Stimulated activated CD8-positive, alpha-beta memory T cell treated with anti-CD3 and anti-CD28 coated beads, Interleukin-2, amount 100 ng/mL, for 48 hours (primary cell): ENCODE results near the gene TTC12.

Experiments used
- DNase-seq, 2 donors: peaks; one replicate each; pipeline ENCODE4 v3.0.0-alpha.2; 2020; ENCODE audit warnings: low read depth in 2 of 2

Gene TTC12

GRCh38 chr11:113324250-113324649 lies 9.9 kb downstream of the TTC12 start:
- DNase-seq, result no peak

GRCh38 chr11:113329725-113330124 lies 15.3 kb downstream of the TTC12 start:
- DNase-seq, result no peak

- DNase-seq, result no peak
Measured at GRCh38 chr11:113331441-113331840, 17.1 kb downstream of the TTC12 start.

- DNase-seq, result no peak
Measured at GRCh38 chr11:113332023-113332422, 17.6 kb downstream of the TTC12 start.

GRCh38 chr11:113332638-113333329 lies 18.4 kb downstream of the TTC12 start:
- DNase-seq, result no peak

- no peak for DNase-seq
Measured at GRCh38 chr11:113334183-113334582, 19.8 kb downstream of the TTC12 start.

GRCh38 chr11:113338730-113339129 lies 24.3 kb downstream of the TTC12 start:
- no peak for DNase-seq

- no peak for DNase-seq
Measured at GRCh38 chr11:113339929-113340589, 25.7 kb downstream of the TTC12 start.

- no peak for DNase-seq
Measured at GRCh38 chr11:113341388-113342165, 27.2 kb downstream of the TTC12 start.

- no peak for DNase-seq
Measured at GRCh38 chr11:113345978-113346377, 31.6 kb downstream of the TTC12 start.

GRCh38 chr11:113349528-113349927 lies 35.1 kb downstream of the TTC12 start:
- DNase-seq, result no peak

- no peak for DNase-seq
Measured at GRCh38 chr11:113350336-113351067, 36.1 kb downstream of the TTC12 start.

GRCh38 chr11:113351068-113351450 lies 36.7 kb downstream of the TTC12 start:
- no peak for DNase-seq

GRCh38 chr11:113351480-113351879 lies 37.1 kb downstream of the TTC12 start:
- DNase-seq, result no peak

- DNase-seq, result no peak
Measured at GRCh38 chr11:113356203-113356602, 41.8 kb downstream of the TTC12 start.

- DNase-seq, result no peak
Measured at GRCh38 chr11:113363406-113363805, 49.0 kb downstream of the TTC12 start.

- DNase-seq, result no peak
Measured at GRCh38 chr11:113363996-113364641, 49.7 kb downstream of the TTC12 start.

GRCh38 chr11:113365895-113366294 lies 51.5 kb downstream of the TTC12 start:
- DNase-seq, result no peak

- DNase-seq, result no peak
Measured at GRCh38 chr11:113369411-113369810, 55.0 kb downstream of the TTC12 start.

- no peak for DNase-seq
Measured at GRCh38 chr11:113370634-113371033, 56.3 kb downstream of the TTC12 start.

- no peak for DNase-seq
Measured at GRCh38 chr11:113372309-113372708, 57.9 kb downstream of the TTC12 start.

- DNase-seq, result no peak
Measured at GRCh38 chr11:113373306-113373705, 58.9 kb downstream of the TTC12 start.
